ENCODE data around the gene LINS1. TPM values are rescaled to one million over a fixed set of nuclear protein-coding genes. Genes with fewer than 3 reads are reported as not detected.

LINS1 gene
- total and polyA plus RNA-seq, 4 donors, result 7.1 to 19.2 (median 12.1) TPM

DNA sequence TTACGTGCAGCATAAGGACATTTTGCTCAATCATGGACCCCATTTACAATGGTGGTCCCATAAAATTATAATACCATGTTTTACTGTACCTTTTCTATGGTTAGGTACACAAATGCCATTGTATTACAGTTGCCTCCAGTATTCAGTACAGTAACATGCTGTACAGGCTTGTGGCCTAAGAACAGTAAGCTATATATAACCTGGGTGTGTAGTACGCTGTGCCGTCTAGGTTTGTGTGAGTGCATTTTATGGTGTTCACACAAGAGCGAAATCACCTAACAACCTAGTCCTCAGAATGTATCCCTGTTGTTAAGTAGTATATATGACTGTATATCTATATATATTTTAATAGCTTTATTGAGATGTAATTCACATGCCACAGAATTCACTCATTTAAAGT lies 12.9 kb upstream of the LINS1 start:
- DNase-seq (no peak), ATAC-seq (ENCODE audit: low FRiP score) (no peak)
- no peaks in the 10 kb centered on the region for H3K9me3 ChIP-seq (ENCODE audit: control insufficient read depth, low read length)
- WGBS, 2 donors, result 88 to 90% methylated on average over 4 of the region's 4 CpGs
- no peak overlapping the region for H3K27ac ChIP-seq (ENCODE audit: low read depth in 1 of 2, low read length in 2 of 2)
- peaks cover 3% of the 10 kb centered on the region in 2 donors for H3K36me3 ChIP-seq (ENCODE audit: control insufficient read depth in 1 of 2, insufficient read depth in 2 of 2, low read length in 1 of 2)
- H3K4me1 ChIP-seq (ENCODE audit: control insufficient read depth in 1 of 2, insufficient read depth in 2 of 2, low read length in 2 of 2), result no peaks in the 10 kb centered on the region
- intact Hi-C loops (cut with DNase I), result no loop called here
- no peaks in the 10 kb centered on the region for H3K27me3 ChIP-seq (ENCODE audit: control insufficient read depth in 1 of 2, insufficient read depth in 2 of 2, low read length in 1 of 2)
- no peak overlapping the region for H3K4me3 ChIP-seq (ENCODE audit: low read length in 2 of 2)

DNA sequence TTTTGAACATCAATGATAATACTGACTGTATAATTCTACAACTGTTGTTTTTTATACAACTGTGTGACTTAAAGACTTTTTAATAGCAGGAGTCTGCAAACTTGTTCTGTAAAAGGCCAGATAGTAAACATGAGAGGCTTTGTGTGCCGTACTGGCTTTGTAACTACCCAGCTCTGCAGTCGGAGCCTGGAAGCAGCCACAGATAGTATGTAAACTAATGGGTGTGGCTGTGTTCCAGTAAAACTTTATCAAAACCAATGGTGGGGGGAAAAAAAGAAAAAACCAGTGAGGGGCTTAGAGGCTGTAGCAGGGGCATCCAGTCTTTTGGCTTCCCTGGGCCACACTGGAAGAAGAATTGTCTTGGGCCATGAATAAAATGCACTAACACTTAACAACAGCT lies 12.4 kb upstream of the LINS1 start:
- Histone ChIP-seq H3K4me1 (ENCODE audit: control insufficient read depth in 1 of 2, insufficient read depth in 2 of 2, low read length in 2 of 2) (no peaks in the 10 kb centered on the region), H3K4me3 (ENCODE audit: low read length in 2 of 2) (no peak overlapping the region), H3K27me3 (ENCODE audit: control insufficient read depth in 1 of 2, insufficient read depth in 2 of 2, low read length in 1 of 2) (no peaks in the 10 kb centered on the region), H3K27ac (ENCODE audit: low read depth in 1 of 2, low read length in 2 of 2) (no peak overlapping the region), H3K9me3 (ENCODE audit: control insufficient read depth, low read length) (no peaks in the 10 kb centered on the region), H3K36me3 (ENCODE audit: control insufficient read depth in 1 of 2, insufficient read depth in 2 of 2, low read length in 1 of 2) (peaks cover 3 to 4% of the 10 kb centered on the region in 2 donors)
- 87 to 90% methylated on average over 2 of the region's 2 CpGs for WGBS, 2 donors
- DNase-seq (no peak), ATAC-seq (ENCODE audit: low FRiP score) (no peak)
- intact Hi-C loops (cut with DNase I), result no loop called here

DNA sequence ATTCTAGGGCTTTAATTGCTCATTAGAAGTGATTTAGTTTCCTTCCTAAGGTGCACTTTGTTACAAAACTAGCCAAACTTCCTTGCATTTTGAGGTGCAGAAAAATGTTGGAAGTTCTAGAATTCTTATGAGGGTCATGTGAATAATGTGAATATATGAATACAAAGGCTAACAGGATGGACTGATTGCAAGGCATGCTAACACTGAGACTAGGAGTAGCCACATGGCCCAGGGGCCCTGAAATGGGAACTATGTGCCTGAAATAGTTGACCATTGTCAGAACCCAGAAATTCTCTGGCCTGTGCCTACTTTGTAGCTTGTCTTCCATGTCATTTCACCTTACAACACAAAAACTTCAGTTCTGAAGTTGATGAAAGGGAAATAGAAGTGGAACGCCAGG lies 11.2 kb upstream of the LINS1 start:
- Histone ChIP-seq H3K9me3 (ENCODE audit: control insufficient read depth, low read length) (no peaks in the 10 kb centered on the region), H3K4me3 (ENCODE audit: low read length in 2 of 2) (no peak overlapping the region), H3K27ac (ENCODE audit: low read depth in 1 of 2, low read length in 2 of 2) (no peak overlapping the region), H3K4me1 (ENCODE audit: control insufficient read depth in 1 of 2, insufficient read depth in 2 of 2, low read length in 2 of 2) (no peaks in the 10 kb centered on the region), H3K27me3 (ENCODE audit: control insufficient read depth in 1 of 2, insufficient read depth in 2 of 2, low read length in 1 of 2) (no peaks in the 10 kb centered on the region), H3K36me3 (ENCODE audit: control insufficient read depth in 1 of 2, insufficient read depth in 2 of 2, low read length in 1 of 2) (peaks cover 3 to 4% of the 10 kb centered on the region in 2 donors)
- intact Hi-C loops (cut with DNase I), result no loop called here
- ATAC-seq (ENCODE audit: low FRiP score) (no peak), DNase-seq (no peak)
- WGBS, 2 donors, result 91 to 94% methylated on average over 1 of the region's 1 CpG

DNA sequence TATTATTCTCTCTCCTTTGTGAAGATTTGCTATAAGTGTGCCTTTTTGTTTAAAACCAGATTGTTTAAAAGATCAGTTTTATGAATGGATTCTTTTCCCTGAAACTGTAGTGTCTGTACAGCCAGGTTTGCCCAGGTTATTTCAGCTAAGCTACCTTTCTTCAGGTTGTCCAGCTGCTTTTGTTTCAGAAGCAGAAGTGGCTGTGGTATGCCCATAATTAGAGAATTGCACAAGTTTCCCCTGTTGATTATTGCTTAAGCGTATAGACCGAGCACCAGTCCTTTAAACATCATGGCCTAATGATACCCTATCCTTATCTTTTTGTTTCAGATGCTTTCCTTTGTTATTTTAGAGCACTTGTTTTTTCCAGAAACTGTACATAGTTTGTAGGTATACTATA lies 10.6 kb upstream of the LINS1 start:
- intact Hi-C loops (cut with DNase I), result no loop called here
- WGBS, 2 donors, result 90 to 100% methylated on average over 2 of the region's 2 CpGs
- H3K36me3 ChIP-seq (ENCODE audit: control insufficient read depth in 1 of 2, insufficient read depth in 2 of 2, low read length in 1 of 2), result peaks cover 3 to 4% of the 10 kb centered on the region in 2 donors

DNA sequence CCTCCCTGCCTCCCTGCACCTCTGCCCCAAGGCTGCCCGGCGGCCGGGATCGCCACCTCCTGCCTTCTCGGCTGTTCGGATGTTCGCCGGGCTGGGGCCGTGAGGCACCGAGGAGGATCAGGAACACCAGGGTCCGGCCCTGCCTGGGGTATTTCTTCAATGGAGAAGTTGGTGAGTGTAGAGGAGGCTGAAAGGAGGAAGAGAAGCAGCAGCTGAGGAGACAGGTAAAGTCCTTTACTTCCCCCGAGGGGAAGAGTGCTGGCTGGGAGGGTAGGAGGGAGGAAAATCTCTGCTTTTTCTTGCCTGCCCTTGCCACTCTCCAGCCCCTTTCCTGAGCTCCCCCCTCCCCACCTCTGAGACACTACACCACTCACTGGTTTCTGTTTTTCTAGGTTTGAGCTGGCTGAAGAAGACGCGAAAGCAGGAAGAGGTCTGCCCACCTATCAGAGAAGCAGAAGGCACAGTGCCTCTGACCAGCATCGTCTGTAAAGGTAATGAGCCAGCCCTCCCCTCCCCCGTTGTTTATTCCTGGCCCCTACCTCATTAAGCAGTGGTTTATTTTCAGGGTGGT lies 924 bp upstream of the LINS1 start:
- H3K27ac ChIP-seq (ENCODE audit: low read depth in 1 of 2, low read length in 2 of 2), result no peak overlapping the region
- intact Hi-C loops (cut with DNase I), result loop anchor here in 1 of 2 donors (10.0 kb wide), 1 partner anchor 692 kb away; the partner anchor contains the start of gene SNRPA1

More for the DNA sequence above, 10.6 kb upstream of the LINS1 start:
- no peaks in the 10 kb centered on the region for H3K4me1 ChIP-seq (ENCODE audit: control insufficient read depth in 1 of 2, insufficient read depth in 2 of 2, low read length in 2 of 2)
- no peaks in the 10 kb centered on the region for H3K9me3 ChIP-seq (ENCODE audit: control insufficient read depth, low read length)
- DNase-seq, result no peak
- H3K4me3 ChIP-seq (ENCODE audit: low read length in 2 of 2), result no peak overlapping the region
- no peaks in the 10 kb centered on the region for H3K27me3 ChIP-seq (ENCODE audit: control insufficient read depth in 1 of 2, insufficient read depth in 2 of 2, low read length in 1 of 2)
- no peak overlapping the region for H3K27ac ChIP-seq (ENCODE audit: low read depth in 1 of 2, low read length in 2 of 2)
- ATAC-seq (ENCODE audit: low FRiP score), result no peak

DNA sequence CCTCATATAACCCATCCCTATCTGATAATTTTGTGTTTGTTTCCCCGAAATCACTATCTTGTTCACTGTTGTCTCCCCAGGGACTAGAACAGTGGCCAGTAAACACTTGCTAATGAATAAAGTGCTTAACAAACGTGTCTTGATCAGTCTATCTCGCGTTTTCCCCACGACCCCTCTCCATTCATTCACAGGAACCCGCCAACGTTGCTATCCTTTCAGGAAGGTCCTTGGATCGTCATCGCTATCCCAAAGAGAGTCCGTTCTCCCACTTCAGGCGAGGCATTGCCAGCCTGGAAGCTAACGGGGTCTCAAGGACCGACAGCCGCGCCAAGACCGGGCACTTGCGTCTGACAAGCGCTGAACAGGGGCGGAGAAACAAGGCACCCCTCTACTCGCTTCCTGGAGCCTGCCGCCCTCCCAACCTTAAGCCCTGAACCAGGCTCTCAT lies 344 bp downstream of the LINS1 start:
- no peak for DNase-seq
- Histone ChIP-seq H3K27me3 (ENCODE audit: control insufficient read depth in 1 of 2, insufficient read depth in 2 of 2, low read length in 1 of 2) (no peaks in the 10 kb centered on the region), H3K36me3 (ENCODE audit: control insufficient read depth in 1 of 2, insufficient read depth in 2 of 2, low read length in 1 of 2) (no peaks in the 10 kb centered on the region), H3K4me3 (ENCODE audit: low read length in 2 of 2) (peak overlapping the region; percentile 30 to 64), H3K27ac (ENCODE audit: low read depth in 1 of 2, low read length in 2 of 2) (peak overlapping the region in 1 of 2 donors; percentile 0), H3K4me1 (ENCODE audit: control insufficient read depth in 1 of 2, insufficient read depth in 2 of 2, low read length in 2 of 2) (no peaks in the 10 kb centered on the region), H3K9me3 (ENCODE audit: control insufficient read depth, low read length) (no peaks in the 10 kb centered on the region)
- peak; percentile 53 for ATAC-seq (ENCODE audit: low FRiP score)
- intact Hi-C loops (cut with DNase I), result loop anchor here in 1 of 2 donors (10.0 kb wide), 1 partner anchor 693 kb away; the partner anchor contains the start of gene SNRPA1
- 0 to 1% methylated on average over 21 of the region's 21 CpGs for WGBS, 2 donors

More for the DNA sequence above, 924 bp upstream of the LINS1 start:
- DNase-seq (no peak), ATAC-seq (ENCODE audit: low FRiP score) (no peak)
- Histone ChIP-seq H3K36me3 (ENCODE audit: control insufficient read depth in 1 of 2, insufficient read depth in 2 of 2, low read length in 1 of 2) (no peaks in the 10 kb centered on the region), H3K4me3 (ENCODE audit: low read length in 2 of 2) (peak overlapping the region; percentile 58 to 82), H3K9me3 (ENCODE audit: control insufficient read depth, low read length) (no peaks in the 10 kb centered on the region), H3K4me1 (ENCODE audit: control insufficient read depth in 1 of 2, insufficient read depth in 2 of 2, low read length in 2 of 2) (no peaks in the 10 kb centered on the region), H3K27me3 (ENCODE audit: control insufficient read depth in 1 of 2, insufficient read depth in 2 of 2, low read length in 1 of 2) (no peaks in the 10 kb centered on the region)
- 1% methylated on average over 16 of the region's 16 CpGs for WGBS, 2 donors

DNA sequence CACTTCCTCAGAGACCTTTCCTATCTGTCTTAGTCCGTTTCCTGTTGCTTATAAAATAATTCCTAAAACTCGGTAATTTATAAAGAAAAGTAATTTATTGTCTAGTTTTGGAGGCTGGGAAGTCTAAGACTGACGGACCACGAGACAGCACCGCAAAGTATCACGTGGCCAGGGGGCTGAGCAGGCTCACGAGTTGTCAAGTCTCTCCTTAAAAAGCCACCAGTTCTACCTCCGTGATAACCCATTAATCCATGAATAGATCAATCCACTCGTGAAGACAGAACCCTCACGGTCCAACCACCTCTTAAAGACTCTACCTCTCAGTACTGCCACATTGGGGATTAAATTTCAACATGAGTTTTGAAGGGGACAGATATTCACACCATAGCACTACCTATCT lies 821 bp downstream of the LINS1 start:
- peak overlapping the region; percentile 30 to 64 for H3K4me3 ChIP-seq (ENCODE audit: low read length in 2 of 2)
- H3K36me3 ChIP-seq (ENCODE audit: control insufficient read depth in 1 of 2, insufficient read depth in 2 of 2, low read length in 1 of 2), result no peaks in the 10 kb centered on the region
- intact Hi-C loops (cut with DNase I), result loop anchor here in 1 of 2 donors (10.0 kb wide), 1 partner anchor 694 kb away; the partner anchor contains the start of gene SNRPA1
- WGBS, 2 donors, result 0 to 2% methylated on average over 10 of the region's 10 CpGs
- H3K9me3 ChIP-seq (ENCODE audit: control insufficient read depth, low read length), result no peaks in the 10 kb centered on the region
- no peaks in the 10 kb centered on the region for H3K27me3 ChIP-seq (ENCODE audit: control insufficient read depth in 1 of 2, insufficient read depth in 2 of 2, low read length in 1 of 2)
- DNase-seq (peak in 1 of 2 donors; percentile 48), ATAC-seq (ENCODE audit: low FRiP score) (no peak)
- H3K27ac ChIP-seq (ENCODE audit: low read depth in 1 of 2, low read length in 2 of 2), result no peak overlapping the region
- no peaks in the 10 kb centered on the region for H3K4me1 ChIP-seq (ENCODE audit: control insufficient read depth in 1 of 2, insufficient read depth in 2 of 2, low read length in 2 of 2)

DNA sequence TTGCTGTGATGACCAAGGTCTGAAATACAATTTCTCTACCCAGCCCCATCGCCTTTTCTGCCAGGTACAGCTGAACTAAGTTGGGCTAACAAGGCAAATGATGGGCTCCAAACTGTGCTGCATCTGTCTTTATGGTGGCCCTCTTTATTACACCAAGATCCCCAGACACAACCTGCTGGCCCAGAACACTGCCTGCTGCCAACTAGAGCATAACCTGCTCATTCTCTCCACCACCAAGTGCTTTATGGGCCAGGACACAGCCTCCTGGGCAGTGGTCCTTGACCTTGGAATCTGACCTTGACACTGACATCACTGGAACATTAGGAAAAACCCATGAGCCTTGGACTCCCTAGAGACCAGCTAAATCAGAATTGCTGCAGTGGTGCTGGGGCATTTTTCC lies 3.3 kb downstream of the LINS1 start:
- H3K36me3 ChIP-seq (ENCODE audit: control insufficient read depth in 1 of 2, insufficient read depth in 2 of 2, low read length in 1 of 2), result peaks cover 0 to 2% of the 10 kb centered on the region in 2 donors
- no peaks in the 10 kb centered on the region for H3K9me3 ChIP-seq (ENCODE audit: control insufficient read depth, low read length)
- DNase-seq (no peak), ATAC-seq (ENCODE audit: low FRiP score) (no peak)
- no peaks in the 10 kb centered on the region for H3K27me3 ChIP-seq (ENCODE audit: control insufficient read depth in 1 of 2, insufficient read depth in 2 of 2, low read length in 1 of 2)
- no peak overlapping the region for H3K4me3 ChIP-seq (ENCODE audit: low read length in 2 of 2)
- intact Hi-C loops (cut with DNase I), result no loop called here
- H3K27ac ChIP-seq (ENCODE audit: low read depth in 1 of 2, low read length in 2 of 2), result no peak overlapping the region
- H3K4me1 ChIP-seq (ENCODE audit: control insufficient read depth in 1 of 2, insufficient read depth in 2 of 2, low read length in 2 of 2), result no peaks in the 10 kb centered on the region
- 96% methylated on average over 1 of the region's 1 CpG for WGBS, 2 donors

DNA sequence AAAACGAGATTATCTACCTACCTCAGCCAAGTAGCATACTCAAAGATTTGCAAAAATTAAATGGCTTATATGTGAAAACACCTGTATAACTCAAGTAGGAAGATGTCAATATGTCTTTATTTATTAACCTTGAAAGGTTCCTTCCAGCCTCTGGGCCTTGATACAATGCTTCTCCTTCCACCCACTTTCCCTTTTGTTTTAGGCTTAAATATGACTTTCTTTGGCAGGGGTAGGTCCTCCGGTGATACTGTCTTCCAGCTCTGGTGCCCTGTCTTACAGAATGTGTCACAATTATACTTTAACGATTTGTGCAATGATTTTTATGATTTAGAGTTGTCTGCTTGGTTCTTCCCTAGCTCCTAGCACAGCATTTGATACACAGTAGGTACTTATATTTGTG lies 4.1 kb downstream of the LINS1 start:
- intact Hi-C loops (cut with DNase I), result no loop called here
- Histone ChIP-seq H3K36me3 (ENCODE audit: control insufficient read depth in 1 of 2, insufficient read depth in 2 of 2, low read length in 1 of 2) (peaks cover 0 to 2% of the 10 kb centered on the region in 2 donors), H3K4me1 (ENCODE audit: control insufficient read depth in 1 of 2, insufficient read depth in 2 of 2, low read length in 2 of 2) (no peaks in the 10 kb centered on the region), H3K9me3 (ENCODE audit: control insufficient read depth, low read length) (no peaks in the 10 kb centered on the region), H3K27me3 (ENCODE audit: control insufficient read depth in 1 of 2, insufficient read depth in 2 of 2, low read length in 1 of 2) (no peaks in the 10 kb centered on the region), H3K27ac (ENCODE audit: low read depth in 1 of 2, low read length in 2 of 2) (no peak overlapping the region), H3K4me3 (ENCODE audit: low read length in 2 of 2) (no peak overlapping the region)
- DNase-seq, result no peak
- ATAC-seq (ENCODE audit: low FRiP score), result no peak
- WGBS, 2 donors, result 91 to 92% methylated on average over 3 of the region's 3 CpGs

All from aorta (tissue), 5 donors.